ENCODE results near the gene GRIA3.
A peak's percentile ranks its signal among the peaks of the same experiment; 100 is the strongest.
"Not testable (repeated sequence)": the region's sequence is repeated elsewhere in the genome, so short reads cannot be mapped to it uniquely, and the experiment has no call there.

The GRIA3 gene

DNA sequence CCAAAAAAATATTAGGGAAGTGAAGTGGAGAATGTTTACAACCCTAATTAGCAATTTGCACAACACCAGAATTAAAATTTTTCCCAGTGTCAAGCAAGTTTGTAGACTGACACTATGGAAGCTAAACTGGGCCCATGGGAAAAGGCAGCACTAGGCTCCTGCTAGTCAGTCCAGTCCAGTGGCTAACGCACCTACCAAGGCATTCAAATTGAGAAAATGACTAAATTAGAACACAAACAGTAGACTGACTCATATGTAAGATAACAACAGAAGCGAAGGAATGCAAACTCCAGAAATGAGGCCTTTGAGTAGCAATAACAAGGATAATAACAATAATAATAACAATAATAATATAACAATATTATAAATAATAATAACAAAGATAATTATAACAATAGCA is 90.7 kb downstream of the GRIA3 start:
- no peak for DNase-seq (ENCODE audit: low read depth)

- no peak for DNase-seq (ENCODE audit: low read depth)
Observed at GRCh38 chrX:123277347-123277746, 93.3 kb downstream of the GRIA3 start.

- no peak for DNase-seq (ENCODE audit: low read depth)
Observed at GRCh38 chrX:123277821-123278220, 93.7 kb downstream of the GRIA3 start.

DNA sequence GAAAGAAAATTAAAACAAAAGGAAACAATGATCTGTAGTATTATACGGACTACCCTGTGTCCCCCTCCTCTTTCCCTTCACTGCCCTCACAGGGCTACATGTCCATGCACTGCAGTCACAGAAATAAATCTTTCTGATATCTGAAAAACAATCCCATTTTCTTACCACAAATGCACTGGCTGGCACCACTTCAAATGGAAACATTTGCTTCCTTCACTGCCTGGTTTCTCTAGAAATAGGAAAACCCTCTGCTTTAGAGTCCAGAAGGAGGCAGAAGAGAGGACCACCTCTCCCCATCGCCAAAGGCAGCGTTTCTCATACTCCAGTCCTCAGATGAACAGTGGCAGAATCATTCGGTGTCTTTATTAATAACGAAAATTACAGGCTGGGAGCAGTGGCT is 98.2 kb downstream of the GRIA3 start:
- DNase-seq (ENCODE audit: low read depth), result no peak

GRCh38 chrX:123283407-123283806 is 99.3 kb downstream of the GRIA3 start:
- DNase-seq (ENCODE audit: low read depth), result not testable (repeated sequence)

- DNase-seq (ENCODE audit: low read depth), result no peak
Observed at GRCh38 chrX:123291623-123292022, 107.5 kb downstream of the GRIA3 start.

GRCh38 chrX:123298026-123298425 is 113.9 kb downstream of the GRIA3 start:
- no peak for DNase-seq (ENCODE audit: low read depth)

- DNase-seq (ENCODE audit: low read depth), result no peak
Observed at GRCh38 chrX:123303429-123303828, 119.4 kb downstream of the GRIA3 start.

DNA sequence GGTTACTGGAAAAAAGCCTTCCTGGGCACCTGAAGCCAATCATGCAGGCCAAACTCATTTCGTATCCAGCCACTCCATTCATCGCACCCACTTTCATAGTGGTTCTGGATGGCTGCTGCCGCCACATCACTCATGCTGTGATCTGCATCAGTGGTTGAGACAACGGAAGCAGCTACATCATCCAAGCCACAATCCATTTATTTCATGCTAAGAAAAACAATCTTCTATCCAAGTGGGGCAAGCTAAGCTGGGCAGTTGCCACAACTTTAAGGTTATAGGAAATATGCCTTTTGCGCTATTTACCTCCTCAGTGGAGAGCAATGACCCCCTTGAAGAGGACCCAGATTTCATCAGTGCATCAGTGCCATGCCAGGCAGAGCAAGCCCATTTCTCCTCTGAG is 124.6 kb downstream of the GRIA3 start:
- no peak for DNase-seq (ENCODE audit: low read depth)

DNA sequence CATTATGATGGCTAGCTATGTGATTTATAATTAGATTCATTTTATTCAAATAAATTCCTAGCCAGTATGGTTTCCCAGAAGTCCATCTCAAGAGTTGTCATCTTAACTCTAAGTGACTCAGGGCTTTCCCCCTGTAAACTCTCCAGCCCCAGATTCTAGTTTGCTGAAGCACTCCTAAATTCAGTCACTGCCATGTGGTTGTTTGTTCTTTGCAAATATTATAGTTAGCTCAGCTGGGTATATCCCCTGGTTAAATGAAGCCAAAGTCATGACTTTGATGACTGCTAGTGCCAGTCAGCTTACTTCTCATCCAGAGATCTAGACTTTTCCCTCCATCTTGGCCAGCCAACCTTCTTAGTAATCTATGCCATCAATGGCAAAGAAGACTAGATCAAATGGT is 126.0 kb downstream of the GRIA3 start:
- DNase-seq (ENCODE audit: low read depth), result no peak

- no peak for DNase-seq (ENCODE audit: low read depth)
Observed at GRCh38 chrX:123311486-123311885, 127.4 kb downstream of the GRIA3 start.

GRCh38 chrX:123313486-123313885 is 129.4 kb downstream of the GRIA3 start:
- no peak for DNase-seq (ENCODE audit: low read depth)

GRCh38 chrX:123320622-123321021 is 136.5 kb downstream of the GRIA3 start:
- no peak for DNase-seq (ENCODE audit: low read depth)

GRCh38 chrX:123322536-123322935 is 138.5 kb downstream of the GRIA3 start:
- DNase-seq (ENCODE audit: low read depth), result no peak

DNA sequence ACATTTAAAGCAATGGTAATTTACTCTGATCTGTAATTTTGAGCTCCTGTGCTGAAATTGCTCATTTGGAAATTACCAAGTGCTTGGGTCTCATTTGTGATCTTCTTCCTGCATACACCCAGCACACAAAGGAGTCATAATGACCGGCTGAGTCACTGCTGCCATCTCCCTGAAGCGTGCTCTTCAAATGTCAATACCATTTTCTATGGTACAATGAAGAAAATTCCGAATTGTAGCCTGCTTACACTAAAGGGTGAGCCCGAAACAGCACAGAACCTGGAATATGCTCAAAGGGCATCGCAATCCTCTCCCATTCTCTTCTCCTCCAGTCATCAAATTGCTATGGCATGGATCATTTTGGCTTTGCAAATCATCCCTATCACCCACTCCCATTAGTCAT is 140.5 kb downstream of the GRIA3 start:
- DNase-seq (ENCODE audit: low read depth), result peak; percentile 29

DNA sequence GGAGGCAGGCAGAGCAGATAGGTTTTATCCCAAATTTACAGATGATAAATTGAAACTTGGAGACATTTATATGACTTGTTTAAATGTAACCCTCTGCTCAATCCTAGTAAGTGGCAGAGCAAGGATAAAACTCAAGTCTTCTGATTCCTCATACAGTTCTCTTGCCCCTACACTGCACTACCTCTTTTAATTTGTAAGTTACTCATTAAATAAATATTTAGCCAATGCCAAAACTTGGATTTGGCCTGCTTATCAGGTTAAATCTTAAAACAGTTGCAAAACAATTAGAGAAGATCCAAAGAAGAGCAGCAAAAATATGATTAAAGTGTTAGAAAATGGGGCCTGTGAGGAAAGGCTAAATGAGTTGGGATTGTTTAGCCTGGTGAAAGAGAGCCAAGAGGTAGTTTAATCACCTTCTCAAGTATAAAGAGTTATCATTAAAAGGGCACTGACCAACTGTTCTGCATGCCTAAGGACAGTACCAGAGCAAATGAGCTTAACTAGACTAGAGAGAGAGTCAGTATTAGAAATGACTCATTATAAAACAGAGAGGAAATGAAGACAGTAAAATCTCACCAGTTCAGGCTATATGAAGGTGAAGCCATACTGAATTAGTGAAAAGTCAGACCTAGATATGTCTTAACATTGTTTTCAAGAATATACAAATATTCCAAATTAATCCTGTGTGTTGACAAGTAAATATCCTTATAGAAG is 146.3 kb downstream of the GRIA3 start:
- DNase-seq (ENCODE audit: low read depth), result no peak

DNA sequence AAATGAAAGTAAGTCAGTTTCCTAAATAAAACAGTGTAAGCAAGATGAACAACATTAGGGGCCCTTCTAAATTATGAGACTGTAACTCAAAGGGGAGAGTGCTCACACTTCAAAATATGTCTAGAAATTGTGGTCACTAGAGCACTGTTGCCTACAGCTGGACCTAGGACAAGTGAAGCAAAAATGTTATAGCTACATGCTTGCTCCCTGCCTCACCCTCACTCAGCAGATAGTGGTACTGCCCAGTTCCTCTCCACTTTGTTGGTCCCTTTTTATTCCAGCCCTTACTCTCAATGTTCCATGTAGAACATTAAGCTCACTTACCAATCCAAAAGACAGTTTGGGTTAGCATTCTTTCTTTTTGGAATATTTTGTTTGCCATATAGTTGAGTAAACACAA is 147.3 kb downstream of the GRIA3 start:
- no peak for DNase-seq (ENCODE audit: low read depth)

GRCh38 chrX:123331859-123332258 is 147.8 kb downstream of the GRIA3 start:
- no peak for DNase-seq (ENCODE audit: low read depth)

DNA sequence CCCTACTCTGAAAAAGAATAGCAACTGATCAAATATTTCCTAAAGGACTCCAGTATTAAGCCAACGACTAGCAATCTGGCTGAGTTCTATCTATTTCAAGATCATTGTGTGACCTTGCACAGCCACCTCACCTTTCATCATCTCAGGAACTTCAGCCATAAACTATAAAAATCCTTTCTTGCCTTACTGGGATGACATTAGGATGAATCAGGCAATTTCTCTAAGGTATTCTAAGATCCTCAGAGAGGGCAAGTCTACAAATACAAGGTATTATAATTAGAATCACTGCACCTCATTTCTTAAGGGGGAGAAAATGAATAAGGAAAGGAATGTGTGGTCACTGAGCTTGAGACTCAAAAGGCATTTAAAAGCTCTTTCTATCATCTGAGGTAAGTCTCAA is 152.6 kb downstream of the GRIA3 start:
- DNase-seq (ENCODE audit: low read depth), result peak; percentile 31

GRCh38 chrX:123337886-123338639 is 154.0 kb downstream of the GRIA3 start:
- DNase-seq (ENCODE audit: low read depth), result no peak

DNA sequence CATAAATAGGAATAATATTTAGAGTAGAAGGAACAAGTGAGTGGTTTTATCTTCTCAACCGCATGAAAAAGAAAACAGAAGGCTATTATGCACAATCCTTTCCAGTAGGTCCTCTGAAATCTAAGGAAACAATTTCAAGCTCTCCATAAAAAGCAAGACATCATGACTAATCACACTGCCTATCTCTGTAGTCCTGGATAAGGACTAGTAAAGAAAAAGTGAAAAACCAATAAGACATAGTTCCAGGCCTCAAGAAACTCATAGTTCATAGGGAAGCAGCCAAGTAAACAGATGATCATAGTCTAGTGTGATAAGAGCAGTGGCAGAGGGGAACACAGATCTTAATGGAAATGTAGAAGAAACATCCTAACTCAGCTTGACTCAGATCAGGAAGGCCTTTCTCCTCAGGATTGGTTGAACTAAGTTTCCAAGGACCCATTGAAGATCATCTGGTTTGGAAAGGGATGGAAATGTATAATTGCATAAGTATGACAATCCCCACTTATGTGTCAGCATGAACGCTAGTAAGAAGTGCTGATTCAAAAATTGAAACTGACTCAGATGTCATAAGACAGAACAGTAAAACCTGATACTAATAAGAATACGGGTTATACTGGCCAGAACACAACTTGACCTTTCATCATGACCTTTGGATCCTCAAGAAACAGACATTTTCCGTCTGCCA is 155.3 kb downstream of the GRIA3 start:
- DNase-seq (ENCODE audit: low read depth), result peak; percentile 56

GRCh38 chrX:123340696-123341095 is 156.6 kb downstream of the GRIA3 start:
- no peak for DNase-seq (ENCODE audit: low read depth)

- no peak for DNase-seq (ENCODE audit: low read depth)
Observed at GRCh38 chrX:123348468-123348867, 164.4 kb downstream of the GRIA3 start.

Measured in HS-5 (cell line).